HG02852 (cell line): ENCODE data around the gene HYAL4.
A peak's percentile ranks its signal among the peaks of the same experiment; 100 is the strongest.
"Not testable (repeated sequence)": the region's sequence is repeated elsewhere in the genome, so short reads cannot be mapped to it uniquely, and the experiment has no call there.

Source experiments
- ATAC-seq: cut with Tn5 transposase; IDR thresholded peaks from one replicate; pipeline ENCODE4 v1.9.1; 2021; ENCODE audit warnings: mild to moderate bottlenecking, moderate library complexity; ENCODE audit not compliant: unreplicated experiment

HYAL4 gene

GRCh38 chr7:123844712-123845219 is at the start of gene HYAL4:
HYAL4 (plus strand) TSS chr7:123845169; CDS start chr7:123868274, 23,105 bp downstream.
- ATAC-seq = no peak

GRCh38 chr7:123795917-123796316 is 49.1 kb upstream of the HYAL4 start:
- no peak for ATAC-seq

GRCh38 chr7:123796568-123796967 is 48.4 kb upstream of the HYAL4 start:
- ATAC-seq = no peak

- peak; percentile 65 for ATAC-seq
Observed at GRCh38 chr7:123797673-123798531, 47.1 kb upstream of the HYAL4 start.

GRCh38 chr7:123798532-123799188 is 46.3 kb upstream of the HYAL4 start:
- no peak for ATAC-seq

GRCh38 chr7:123802249-123802648 is 42.7 kb upstream of the HYAL4 start:
- no peak for ATAC-seq

GRCh38 chr7:123805287-123805686 is 39.7 kb upstream of the HYAL4 start:
- ATAC-seq = no peak

GRCh38 chr7:123809471-123809870 is 35.5 kb upstream of the HYAL4 start:
- no peak for ATAC-seq

- no peak for ATAC-seq
Observed at GRCh38 chr7:123811056-123811455, 33.9 kb upstream of the HYAL4 start.

GRCh38 chr7:123816916-123817315 is 28.1 kb upstream of the HYAL4 start:
- ATAC-seq = no peak

- no peak for ATAC-seq
Observed at GRCh38 chr7:123819001-123819400, 26.0 kb upstream of the HYAL4 start.

GRCh38 chr7:123819795-123820194 is 25.2 kb upstream of the HYAL4 start:
- ATAC-seq = not testable (repeated sequence)

- ATAC-seq = no peak
Observed at GRCh38 chr7:123820864-123821263, 24.1 kb upstream of the HYAL4 start.

GRCh38 chr7:123821320-123821719 is 23.6 kb upstream of the HYAL4 start:
- no peak for ATAC-seq

- ATAC-seq = peak; percentile 98
Observed at GRCh38 chr7:123823898-123824753, 20.8 kb upstream of the HYAL4 start.

- ATAC-seq = peak; percentile 33
Observed at GRCh38 chr7:123824754-123825067, 20.3 kb upstream of the HYAL4 start.

- no peak for ATAC-seq
Observed at GRCh38 chr7:123828805-123829204, 16.2 kb upstream of the HYAL4 start.

GRCh38 chr7:123836656-123837055 is 8.3 kb upstream of the HYAL4 start:
- no peak for ATAC-seq

- ATAC-seq = not testable (repeated sequence)
Observed at GRCh38 chr7:123839106-123839505, 5.9 kb upstream of the HYAL4 start.

- not testable (repeated sequence) for ATAC-seq
Observed at GRCh38 chr7:123844142-123844541, 827 bp upstream of the HYAL4 start.

GRCh38 chr7:123845823-123846216 is 851 bp downstream of the HYAL4 start:
- ATAC-seq = no peak
